Parathyroid adenoma (tissue), 2 donors: ENCODE results near the gene ZDHHC11.

Source experiments
- H2AFZ ChIP-seq: fragments of 300-600 bp; sonication (generic); one replicate; pipeline ENCODE4 v1.7.0; 2017; ENCODE audit warnings: antibody characterized with exemption, mild to moderate bottlenecking
- H3K27ac ChIP-seq: fragments of 300-600 bp; sonication (generic); one replicate; pipeline ENCODE4 v1.7.0; 2017
- H3K27me3 ChIP-seq: fragments of 300-600 bp; sonication (generic); one replicate; pipeline ENCODE4 v1.7.0; 2017; ENCODE audit warnings: low read length; ENCODE audit not compliant: control insufficient read depth, insufficient read depth
- H3K36me3 ChIP-seq: fragments of 300-600 bp; sonication (generic); one replicate; pipeline ENCODE4 v1.7.0; 2017; ENCODE audit warnings: low read length; ENCODE audit not compliant: control insufficient read depth, insufficient read depth
- H3K4me1 ChIP-seq: fragments of 300-600 bp; sonication (generic); one replicate; pipeline ENCODE4 v1.7.0; 2017; ENCODE audit warnings: control low read depth
- H3K4me2 ChIP-seq: fragments of 300-600 bp; sonication (generic); one replicate; pipeline ENCODE4 v1.7.0; 2017; ENCODE audit warnings: low read length
- H3K4me3 ChIP-seq: fragments of 300-600 bp; sonication (generic); one replicate; pipeline ENCODE4 v1.7.0; 2017; ENCODE audit warnings: low read depth, low read length
- H3K79me2 ChIP-seq: fragments of 300-600 bp; sonication (generic); one replicate; pipeline ENCODE4 v1.7.0; 2017; ENCODE audit warnings: control low read depth
- H3K9ac ChIP-seq: fragments of 300-600 bp; sonication (generic); one replicate; pipeline ENCODE4 v1.7.0; 2017; ENCODE audit warnings: mild to moderate bottlenecking
- H3K9me3 ChIP-seq: fragments of 300-600 bp; sonication (generic); one replicate; pipeline ENCODE4 v1.7.0; 2017; ENCODE audit warnings: low read length; ENCODE audit not compliant: control insufficient read depth
- CTCF ChIP-seq: fragments of 300-600 bp; sonication (generic); IDR thresholded peaks from one replicate; pipeline ENCODE4 v1.7.0; 2017; ENCODE audit warnings: antibody characterized with exemption, mild to moderate bottlenecking
- donor health status: primary hyperparathyroidism.

The ZDHHC11 gene

GRCh38 chr5:761854-762710, 88.7 kb downstream of the ZDHHC11 start:
- H3K27ac ChIP-seq = no peak overlapping the region
- no peaks in the 10 kb centered on the region for H3K27me3 ChIP-seq
- no peaks in the 10 kb centered on the region for H3K79me2 ChIP-seq
- no peak overlapping the region for H3K9ac ChIP-seq
- no peak for TF ChIP-seq CTCF
- H3K36me3 ChIP-seq = no peaks in the 10 kb centered on the region
- no peaks in the 10 kb centered on the region for H3K9me3 ChIP-seq
- H2AFZ ChIP-seq = no peak overlapping the region
- no peaks in the 10 kb centered on the region for H3K4me1 ChIP-seq
- H3K4me3 ChIP-seq = no peak overlapping the region
- H3K4me2 ChIP-seq = no peak overlapping the region

GRCh38 chr5:761059-761771, 89.6 kb downstream of the ZDHHC11 start:
- Histone ChIP-seq H3K79me2 (no peaks in the 10 kb centered on the region), H3K4me1 (no peaks in the 10 kb centered on the region), H3K27ac (no peak overlapping the region), H3K9ac (no peak overlapping the region), H3K9me3 (no peaks in the 10 kb centered on the region), H3K36me3 (no peaks in the 10 kb centered on the region), H3K27me3 (no peaks in the 10 kb centered on the region), H3K4me2 (no peak overlapping the region), H2AFZ (no peak overlapping the region), H3K4me3 (no peak overlapping the region)
- no peak for TF ChIP-seq CTCF

- Histone ChIP-seq H3K9me3 (no peaks in the 10 kb centered on the region), H3K9ac (no peak overlapping the region), H2AFZ (no peak overlapping the region), H3K4me2 (no peak overlapping the region), H3K4me1 (no peaks in the 10 kb centered on the region), H3K36me3 (no peaks in the 10 kb centered on the region), H3K27ac (no peak overlapping the region), H3K27me3 (no peaks in the 10 kb centered on the region), H3K79me2 (no peaks in the 10 kb centered on the region), H3K4me3 (no peak overlapping the region)
- no peak for TF ChIP-seq CTCF
These were observed 90.3 kb downstream of the ZDHHC11 start for GRCh38 chr5:760363-761058.

- Histone ChIP-seq H3K79me2 (no peaks in the 10 kb centered on the region), H3K27ac (no peak overlapping the region), H3K27me3 (no peaks in the 10 kb centered on the region), H3K9me3 (no peaks in the 10 kb centered on the region), H3K36me3 (no peaks in the 10 kb centered on the region), H3K4me3 (no peak overlapping the region), H3K4me1 (no peaks in the 10 kb centered on the region), H3K4me2 (no peak overlapping the region), H2AFZ (no peak overlapping the region), H3K9ac (no peak overlapping the region)
- TF ChIP-seq CTCF = no peak
These were observed 90.9 kb downstream of the ZDHHC11 start for GRCh38 chr5:759781-760362.
